Psoas muscle (tissue), 8 donors: Measurements from ENCODE around the gene SIM2. TPM values are rescaled to one million over a fixed set of nuclear protein-coding genes. Genes with fewer than 3 reads are reported as not detected.

Experiments used
- ATAC-seq, 4 donors: fragments of 200-7000 bp; cut with Tn5 transposase; one replicate each; pipeline ENCODE4 v1.9.1; 2020; ENCODE audit warnings: moderate library complexity in 3 of 4, mild to moderate bottlenecking in 2 of 4
- DNase-seq, 2 donors: peaks; one replicate each; pipeline ENCODE4 v3.0.0-alpha.2; 2020
- H3K27ac ChIP-seq: fragments of 200-600 bp; one replicate; pipeline ENCODE4 v1.8.0; 2022
- H3K27me3 ChIP-seq, 3 donors: fragments of 200-600 bp in 1 of 3; one replicate each; pipeline versions ENCODE4 v1.6.1 to v1.8.0; 2013 to 2022; ENCODE audit warnings: low read length in 2 of 3, mild to moderate bottlenecking in 2 of 3, moderate library complexity in 1 of 3; ENCODE audit not compliant: insufficient read depth in 3 of 3
- H3K36me3 ChIP-seq, 2 donors: fragments of 200-600 bp in 1 of 2; one replicate each; pipeline versions ENCODE4 v1.6.1 to v1.8.0; 2013 to 2022; ENCODE audit warnings: low read depth in 1 of 2, mild to moderate bottlenecking in 1 of 2, moderate library complexity in 1 of 2; ENCODE audit not compliant: insufficient read depth in 1 of 2
- H3K4me1 ChIP-seq: fragments of 200-600 bp; one replicate; pipeline ENCODE4 v1.8.0; 2022
- H3K4me3 ChIP-seq: fragments of 200-600 bp; one replicate; pipeline ENCODE4 v1.8.0; 2022; ENCODE audit warnings: mild to moderate bottlenecking
- H3K9me3 ChIP-seq: fragments of 200-600 bp; one replicate; pipeline ENCODE4 v1.8.0; 2022
- WGBS, 3 donors: extraction: QIAGEN DNeasy Blood & Tissue Kit; methylation state at CpG; one replicate each; pipeline versions ENCODE4 v1.1.6 to v1.1.7; 2013; 5-methylcytosine and 5-hydroxymethylcytosine counted together
- intact Hi-C, 2 donors: fragments of 100-400 bp; cut with DNase I; formaldehyde crosslinking; loops; one replicate each; pipeline versions ENCODE4 v1.11.0 to v1.14.2; 2022
- polyA plus RNA-seq, 3 donors: library from polyadenylated mRNA; stranded (reverse); fragments of 200-250 nt; gene quantifications; one replicate each; pipeline ENCODE4 v1.2.3, GENCODE V29; 2013
- total RNA-seq, 4 donors: library from RNA; stranded (reverse); fragmentation: NEBNext Ultra II Directional in 2 of 4; extraction: Animal tissue kit (Norgen Biotek cat#: 25700) in 2 of 4; gene quantifications; one replicate each; pipeline versions ENCODE4 v1.2.1 to v1.2.4, GENCODE V29; 2021 to 2023
- TF ChIP-seq, protein P1 (sequence below): fragments of 200-600 bp; IDR thresholded peaks from one replicate; pipeline ENCODE4 v1.8.0; 2022; ENCODE audit warnings: antibody characterized with exemption
- donor health status: healthy with polysubstance abuse.
- donor health status: DM: no; HTN: no; CAD: no; lungs with moderate emphysema.
- donor health status: Bipolar disorder and iron deficiency.
- donor health status: healthy.
- donor health status: DM: yes; HTN: yes; CAD: no.
- donor health status: DM: no; HTN: no; CAD: no.
- donor health status: DM: no; HTN: no; CAD: no.
- donor health status: DM: yes; HTN: yes; CAD: no.

Gene SIM2
- total and polyA plus RNA-seq, 7 donors, result 0.06 to 3.0 (median 0.14) TPM

DNA sequence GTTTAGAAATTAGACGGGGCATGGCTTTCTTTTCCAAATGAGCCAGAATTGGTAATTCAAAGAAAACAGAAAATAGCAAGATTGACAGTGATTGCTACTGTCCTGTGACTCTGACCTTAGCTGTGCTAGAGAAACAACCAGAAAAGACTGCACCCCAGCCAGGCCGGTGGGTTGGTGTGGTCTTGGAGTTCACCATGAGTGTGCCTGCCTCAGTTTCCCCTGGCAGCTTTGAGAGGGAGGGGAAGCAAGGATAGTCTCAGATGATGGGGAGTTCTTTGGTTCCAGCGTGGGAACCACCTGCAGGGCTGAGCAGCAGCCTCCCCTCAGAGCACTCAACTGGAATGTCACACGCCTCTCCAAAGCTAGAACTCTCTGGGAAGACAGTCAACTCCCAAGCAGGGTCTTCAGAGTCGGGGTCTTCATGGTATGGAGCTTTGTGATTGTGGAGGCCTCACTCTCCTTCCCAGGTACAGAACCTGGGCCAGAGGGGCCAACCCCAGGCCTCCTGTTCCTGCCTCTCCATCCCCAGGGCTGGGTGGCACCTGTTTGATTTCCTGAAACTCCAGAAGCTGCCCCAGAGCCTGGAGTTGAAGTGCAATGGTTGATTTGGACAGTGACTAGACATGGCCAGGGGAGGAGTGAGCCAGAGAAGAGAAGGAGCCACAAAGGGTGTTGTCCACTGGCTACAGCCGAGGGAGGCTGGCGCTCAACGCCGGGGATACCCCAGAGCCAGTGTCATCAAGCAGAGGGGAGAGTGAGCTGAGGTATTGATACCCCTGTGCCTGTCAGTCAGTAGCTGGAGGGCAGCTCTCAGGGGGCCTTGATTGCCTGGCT lies 35.7 kb downstream of the SIM2 start:
- peaks cover 0 to 54% (median 14%) of the 10 kb centered on the region in 3 donors for H3K27me3 ChIP-seq
- no peak overlapping the region for H3K4me3 ChIP-seq
- intact Hi-C loops, result no loop called here
- DNase-seq (no peak), ATAC-seq (no peak)
- H3K4me1 ChIP-seq, result no peaks in the 10 kb centered on the region
- no peak overlapping the region for H3K27ac ChIP-seq
- H3K9me3 ChIP-seq, result no peaks in the 10 kb centered on the region
- no peaks in the 10 kb centered on the region for H3K36me3 ChIP-seq
- WGBS, 3 donors, result 91 to 95% (median 93%) methylated on average over 9 of the region's 9 CpGs
- TF ChIP-seq, protein P1, sequence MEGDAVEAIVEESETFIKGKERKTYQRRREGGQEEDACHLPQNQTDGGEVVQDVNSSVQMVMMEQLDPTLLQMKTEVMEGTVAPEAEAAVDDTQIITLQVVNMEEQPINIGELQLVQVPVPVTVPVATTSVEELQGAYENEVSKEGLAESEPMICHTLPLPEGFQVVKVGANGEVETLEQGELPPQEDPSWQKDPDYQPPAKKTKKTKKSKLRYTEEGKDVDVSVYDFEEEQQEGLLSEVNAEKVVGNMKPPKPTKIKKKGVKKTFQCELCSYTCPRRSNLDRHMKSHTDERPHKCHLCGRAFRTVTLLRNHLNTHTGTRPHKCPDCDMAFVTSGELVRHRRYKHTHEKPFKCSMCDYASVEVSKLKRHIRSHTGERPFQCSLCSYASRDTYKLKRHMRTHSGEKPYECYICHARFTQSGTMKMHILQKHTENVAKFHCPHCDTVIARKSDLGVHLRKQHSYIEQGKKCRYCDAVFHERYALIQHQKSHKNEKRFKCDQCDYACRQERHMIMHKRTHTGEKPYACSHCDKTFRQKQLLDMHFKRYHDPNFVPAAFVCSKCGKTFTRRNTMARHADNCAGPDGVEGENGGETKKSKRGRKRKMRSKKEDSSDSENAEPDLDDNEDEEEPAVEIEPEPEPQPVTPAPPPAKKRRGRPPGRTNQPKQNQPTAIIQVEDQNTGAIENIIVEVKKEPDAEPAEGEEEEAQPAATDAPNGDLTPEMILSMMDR, result no peak

DNA sequence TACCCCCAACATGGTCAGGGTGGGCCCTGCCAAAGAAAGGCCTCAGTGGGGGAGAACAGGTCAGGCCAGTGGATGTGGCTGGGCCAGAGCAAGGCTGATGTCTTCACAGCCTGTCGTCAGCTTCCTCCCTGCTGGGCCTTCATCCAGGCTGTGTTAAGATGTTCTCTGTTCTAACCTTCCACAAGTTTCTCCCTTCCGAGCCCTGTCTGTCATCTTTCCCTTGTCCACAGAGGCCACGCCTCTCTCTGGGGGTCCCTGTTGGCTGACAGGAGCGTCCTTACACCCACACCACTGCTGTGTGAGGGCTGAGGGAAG lies 36.2 kb downstream of the SIM2 start:
- ATAC-seq (no peak), DNase-seq (no peak)
- TF ChIP-seq, protein P1, result no peak
- 67 to 83% (median 72%) methylated on average over 3 to 4 of the region's 4 CpGs for WGBS, 3 donors
- H3K36me3 ChIP-seq, result no peaks in the 10 kb centered on the region
- no peaks in the 10 kb centered on the region for H3K4me1 ChIP-seq
- no peak overlapping the region for H3K4me3 ChIP-seq
- peaks cover 0 to 49% (median 14%) of the 10 kb centered on the region in 3 donors for H3K27me3 ChIP-seq
- no peak overlapping the region for H3K27ac ChIP-seq
- no peaks in the 10 kb centered on the region for H3K9me3 ChIP-seq
- intact Hi-C loops, result no loop called here

DNA sequence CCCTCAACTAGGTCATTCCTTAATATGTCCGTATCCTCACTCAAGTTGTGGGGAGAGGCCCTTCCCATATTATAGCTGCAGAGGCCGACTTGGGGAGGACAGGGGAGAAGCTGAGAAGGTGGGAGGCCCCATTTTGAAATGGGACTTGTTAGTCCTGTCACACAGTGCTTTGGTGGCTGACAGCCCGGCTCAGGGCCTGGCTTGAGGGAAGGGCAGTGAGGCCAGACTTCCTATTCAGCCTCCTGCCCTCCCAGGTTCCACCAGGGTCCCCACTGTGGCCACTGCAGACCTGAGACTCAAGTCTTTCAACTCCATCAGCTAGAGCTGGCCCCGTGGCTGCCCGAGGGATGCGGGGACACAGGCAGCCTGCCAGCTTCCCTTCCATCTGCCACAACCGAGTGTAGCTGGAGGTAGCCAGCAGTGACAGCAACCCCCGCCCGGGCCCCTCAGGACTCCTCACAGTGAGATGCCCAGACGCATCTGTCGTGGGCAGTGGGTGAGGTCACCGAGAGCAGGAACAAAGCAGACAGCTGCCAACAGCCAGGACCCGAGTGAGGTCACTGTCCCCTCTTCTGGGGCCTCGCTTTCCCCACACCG lies 36.9 kb downstream of the SIM2 start:
- Histone ChIP-seq H3K4me1 (no peaks in the 10 kb centered on the region), H3K27ac (no peak overlapping the region), H3K36me3 (no peaks in the 10 kb centered on the region), H3K4me3 (no peak overlapping the region), H3K9me3 (no peaks in the 10 kb centered on the region), H3K27me3 (peaks cover 0 to 43% (median 12%) of the 10 kb centered on the region in 3 donors)
- no peak for DNase-seq
- no peak for ATAC-seq
- WGBS, 3 donors, result 47 to 57% (median 49%) methylated on average over 15 of the region's 15 CpGs
- TF ChIP-seq, protein P1, result no peak
- intact Hi-C loops, result no loop called here

- peaks cover 0 to 26% (median 10%) of the 10 kb centered on the region in 3 donors for H3K27me3 ChIP-seq
- H3K4me1 ChIP-seq, result no peaks in the 10 kb centered on the region
- no peak overlapping the region for H3K4me3 ChIP-seq
- ATAC-seq (no peak), DNase-seq (no peak)
- no peak overlapping the region for H3K27ac ChIP-seq
- no peaks in the 10 kb centered on the region for H3K9me3 ChIP-seq
- H3K36me3 ChIP-seq, result no peaks in the 10 kb centered on the region
- intact Hi-C loops, result no loop called here
- WGBS, 3 donors, result 66 to 72% (median 67%) methylated on average over 12 of the region's 12 CpGs
- TF ChIP-seq, protein P1, result no peak
These were observed 39.7 kb downstream of the SIM2 start for GRCh38 chr21:36738489-36739126.
